Mesodermal cell (in vitro differentiated cells): Measurements from ENCODE around the gene TNN.

Source experiments
- H3K27ac ChIP-seq: 2 replicates; pipeline ENCODE4 v1.7.0; 2013; ENCODE audit warnings: mild to moderate bottlenecking, low read depth, low read length, moderate library complexity; ENCODE audit not compliant: severe bottlenecking
- H3K36me3 ChIP-seq: 2 replicates; pipeline ENCODE4 v1.7.1; 2013; ENCODE audit warnings: mild to moderate bottlenecking, low read length, moderate library complexity; ENCODE audit not compliant: control insufficient read depth, insufficient read depth
- H3K4me1 ChIP-seq: one replicate; pipeline ENCODE4 v1.7.1; 2013; ENCODE audit warnings: mild to moderate bottlenecking, low read length; ENCODE audit not compliant: insufficient read depth, control insufficient read depth, poor library complexity, severe bottlenecking
- H3K4me3 ChIP-seq: 2 replicates; pipeline ENCODE4 v1.7.0; 2013; ENCODE audit warnings: low read length, control low read depth, mild to moderate bottlenecking; ENCODE audit not compliant: insufficient read depth, poor library complexity, severe bottlenecking; ENCODE audit errors: extremely low read depth
- H3K9me3 ChIP-seq: 2 replicates; pipeline ENCODE4 v1.7.1; 2013; ENCODE audit warnings: mild to moderate bottlenecking, low read length, moderate library complexity; ENCODE audit not compliant: control insufficient read depth
- WGBS, 2 experiments: methylation state at CpG; one replicate each; pipeline ENCODE4 v1.1.5; 2013; ENCODE audit warnings: missing lambda C conversion rate in 2 of 2; ENCODE audit not compliant: insufficient coverage in 2 of 2; 5-methylcytosine and 5-hydroxymethylcytosine counted together

Gene TNN

GRCh38 chr1:175173531-175173930, 105.9 kb downstream of the TNN start:
- 88 to 94% methylated on average over 4 to 6 of the region's 7 CpGs for WGBS, 2 experiments
- Histone ChIP-seq H3K4me3 (no peak overlapping the region), H3K9me3 (no peaks in the 10 kb centered on the region), H3K36me3 (peaks cover 11% of the 10 kb centered on the region), H3K4me1 (peaks cover 24% of the 10 kb centered on the region), H3K27ac (no peak overlapping the region)

DNA sequence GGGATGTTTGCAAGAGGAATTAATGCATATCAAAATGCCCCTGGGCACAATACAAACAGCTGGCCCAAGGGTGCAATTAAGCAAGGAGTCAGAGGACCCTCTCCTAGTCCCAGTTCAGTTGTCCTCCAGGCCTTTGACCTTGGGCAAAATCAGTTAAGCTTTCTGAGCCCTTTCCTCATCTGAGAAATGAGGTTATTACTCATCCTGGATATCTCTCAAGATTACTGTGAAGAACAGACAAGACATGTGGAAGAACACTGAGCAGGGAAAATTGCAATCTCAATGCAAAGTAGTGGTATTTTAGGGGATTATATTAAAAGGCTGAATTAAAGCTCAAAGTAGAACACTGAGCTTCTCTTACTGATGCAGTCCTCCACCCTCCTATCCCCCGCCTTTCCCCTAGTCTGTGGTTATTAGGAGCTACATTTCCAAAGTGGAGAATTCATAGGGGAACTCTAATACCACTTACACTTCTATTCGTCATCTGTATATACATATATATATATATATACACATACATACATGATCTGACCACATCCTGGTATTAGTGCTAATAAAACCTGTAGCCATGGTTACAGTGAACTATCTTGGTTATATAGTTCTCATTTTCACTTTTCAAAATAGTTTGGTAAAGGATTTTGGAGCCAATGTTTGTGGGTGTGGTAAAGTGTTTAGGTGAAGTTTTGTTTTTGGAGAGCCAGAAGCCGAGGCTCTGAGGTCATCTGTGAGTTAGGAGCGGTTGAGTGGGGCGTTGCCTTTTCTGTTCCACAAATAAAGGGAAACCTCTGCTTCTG, 106.9 kb downstream of the TNN start:
- Histone ChIP-seq H3K36me3 (peaks cover 11% of the 10 kb centered on the region), H3K4me1 (peaks cover 23% of the 10 kb centered on the region), H3K4me3 (no peak overlapping the region), H3K27ac (no peak overlapping the region), H3K9me3 (no peaks in the 10 kb centered on the region)
- 96 to 100% methylated on average over 3 of the region's 5 CpGs for WGBS, 2 experiments

- H3K36me3 ChIP-seq, result peaks cover 11% of the 10 kb centered on the region
- H3K4me3 ChIP-seq, result no peak overlapping the region
- H3K4me1 ChIP-seq, result peaks cover 6% of the 10 kb centered on the region
- no peaks in the 10 kb centered on the region for H3K9me3 ChIP-seq
- WGBS, 2 experiments, result no CpG with 5 or more reads among the region's 1 CpG
- H3K27ac ChIP-seq, result no peak overlapping the region
Observed at GRCh38 chr1:175176246-175176645, 108.6 kb downstream of the TNN start.

GRCh38 chr1:175178056-175178455, 110.4 kb downstream of the TNN start:
- Histone ChIP-seq H3K4me1 (peaks cover 4% of the 10 kb centered on the region), H3K4me3 (no peak overlapping the region)

DNA sequence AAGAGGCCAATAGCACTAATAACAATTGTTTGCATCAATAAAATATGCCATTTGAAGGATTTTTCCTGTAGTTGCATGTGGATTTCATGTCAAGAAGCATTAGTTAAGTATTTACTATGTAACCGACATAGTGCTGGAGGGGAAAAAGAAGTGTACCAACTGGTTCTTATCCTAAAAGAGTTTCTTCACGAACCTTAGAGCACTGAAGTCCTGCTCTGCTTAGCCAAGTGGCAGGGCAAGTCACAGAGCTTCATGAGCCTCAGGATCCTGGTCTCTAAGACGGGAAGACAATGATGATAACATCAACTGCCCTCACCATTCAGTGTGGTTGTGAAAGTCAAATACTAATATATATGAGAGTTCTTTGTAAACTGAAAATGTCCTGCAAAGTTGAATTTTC, 110.8 kb downstream of the TNN start:
- Histone ChIP-seq H3K9me3 (no peaks in the 10 kb centered on the region), H3K27ac (no peak overlapping the region), H3K36me3 (peaks cover 14% of the 10 kb centered on the region), H3K4me1 (peaks cover 4% of the 10 kb centered on the region), H3K4me3 (no peak overlapping the region)
- 97 to 100% methylated on average over 1 to 2 of the region's 3 CpGs for WGBS, 2 experiments

More at GRCh38 chr1:175178056-175178455, 110.4 kb downstream of the TNN start:
- H3K9me3 ChIP-seq, result no peaks in the 10 kb centered on the region
- WGBS, 2 experiments, result 100% methylated on average over 1 of the region's 1 CpG; no CpG with 5 or more reads in 1 of the 2 experiments
- no peak overlapping the region for H3K27ac ChIP-seq
- peaks cover 11% of the 10 kb centered on the region for H3K36me3 ChIP-seq

GRCh38 chr1:175179837-175180590, 112.4 kb downstream of the TNN start:
- no peaks in the 10 kb centered on the region for H3K4me1 ChIP-seq
- no peaks in the 10 kb centered on the region for H3K9me3 ChIP-seq
- H3K27ac ChIP-seq, result no peak overlapping the region
- no peak overlapping the region for H3K4me3 ChIP-seq
- peaks cover 14% of the 10 kb centered on the region for H3K36me3 ChIP-seq
- 100% methylated on average over 2 of the region's 2 CpGs; no CpG with 5 or more reads in 1 of the 2 experiments for WGBS, 2 experiments

DNA sequence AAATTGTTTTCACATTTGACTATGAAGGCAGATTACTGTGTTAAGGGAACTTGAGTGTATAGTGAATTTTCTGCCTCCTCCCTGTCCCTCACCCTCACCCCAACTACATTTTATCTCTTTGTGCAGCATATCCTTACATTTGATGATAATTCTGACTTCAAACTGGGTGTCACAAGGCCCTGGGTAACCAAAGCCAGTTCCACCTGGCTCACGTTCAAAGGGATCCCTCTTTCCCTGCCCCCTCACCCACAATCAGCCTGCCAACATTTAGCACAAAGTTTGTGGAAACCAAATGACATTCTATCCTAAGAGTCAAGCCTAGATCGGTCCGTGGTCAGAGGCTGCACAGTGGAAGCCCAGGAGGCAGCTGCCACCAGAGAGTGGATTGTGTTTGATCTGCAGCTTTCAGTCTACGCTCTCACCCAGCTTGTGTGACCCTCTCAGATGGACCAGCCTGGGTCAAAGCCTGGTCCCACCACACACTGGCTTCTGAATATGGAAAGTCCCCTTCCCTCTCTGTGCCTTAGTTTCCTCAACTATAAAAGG, 114.6 kb downstream of the TNN start:
- H3K36me3 ChIP-seq, result peaks cover 6% of the 10 kb centered on the region
- H3K4me3 ChIP-seq, result no peak overlapping the region
- no peaks in the 10 kb centered on the region for H3K9me3 ChIP-seq
- H3K4me1 ChIP-seq, result no peaks in the 10 kb centered on the region
- WGBS, 2 experiments, result 91 to 100% methylated on average over 2 to 3 of the region's 4 CpGs
- no peak overlapping the region for H3K27ac ChIP-seq

DNA sequence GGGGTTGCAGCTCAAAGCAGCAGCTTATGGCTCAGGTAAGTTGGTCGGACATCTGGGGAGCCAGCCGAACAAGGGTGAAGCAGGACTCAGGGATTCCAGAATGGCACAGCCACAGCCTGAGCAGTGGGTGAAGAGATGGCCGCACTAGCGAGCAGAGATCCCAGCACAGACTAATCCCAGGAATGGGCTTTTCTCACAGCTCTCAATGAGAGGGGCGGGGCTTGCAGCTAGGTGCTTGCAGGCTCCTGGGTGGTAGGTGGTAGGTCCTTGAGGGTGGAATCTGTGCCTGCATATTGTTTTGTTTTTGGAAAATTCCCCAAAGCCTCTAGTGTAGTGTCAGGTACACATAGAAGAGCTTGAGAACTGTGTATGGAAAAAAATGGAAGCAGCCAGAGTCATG, 116.0 kb downstream of the TNN start:
- Histone ChIP-seq H3K4me1 (no peaks in the 10 kb centered on the region), H3K9me3 (no peaks in the 10 kb centered on the region), H3K36me3 (peaks cover 12% of the 10 kb centered on the region), H3K27ac (no peak overlapping the region), H3K4me3 (no peak overlapping the region)
- WGBS, 2 experiments, result 83 to 100% methylated on average over 3 to 4 of the region's 5 CpGs

- H3K27ac ChIP-seq, result no peak overlapping the region
- H3K4me1 ChIP-seq, result no peaks in the 10 kb centered on the region
- no CpG with 5 or more reads among the region's 1 CpG for WGBS, 2 experiments
- H3K9me3 ChIP-seq, result no peaks in the 10 kb centered on the region
- H3K36me3 ChIP-seq, result peaks cover 14% of the 10 kb centered on the region
- no peak overlapping the region for H3K4me3 ChIP-seq
Observed at GRCh38 chr1:175185903-175186302, 118.3 kb downstream of the TNN start.

- H3K27ac ChIP-seq, result no peak overlapping the region
- no peaks in the 10 kb centered on the region for H3K9me3 ChIP-seq
- H3K4me3 ChIP-seq, result no peak overlapping the region
- peaks cover 14% of the 10 kb centered on the region for H3K36me3 ChIP-seq
- H3K4me1 ChIP-seq, result no peaks in the 10 kb centered on the region
- WGBS, 2 experiments, result 100% methylated on average over 1 to 2 of the region's 2 CpGs
Observed at GRCh38 chr1:175186433-175187160, 119.0 kb downstream of the TNN start.
